Measurements from ENCODE around the gene PIM3.
A peak's percentile ranks its signal among the peaks of the same experiment; 100 is the strongest.

PIM3 gene

DNA sequence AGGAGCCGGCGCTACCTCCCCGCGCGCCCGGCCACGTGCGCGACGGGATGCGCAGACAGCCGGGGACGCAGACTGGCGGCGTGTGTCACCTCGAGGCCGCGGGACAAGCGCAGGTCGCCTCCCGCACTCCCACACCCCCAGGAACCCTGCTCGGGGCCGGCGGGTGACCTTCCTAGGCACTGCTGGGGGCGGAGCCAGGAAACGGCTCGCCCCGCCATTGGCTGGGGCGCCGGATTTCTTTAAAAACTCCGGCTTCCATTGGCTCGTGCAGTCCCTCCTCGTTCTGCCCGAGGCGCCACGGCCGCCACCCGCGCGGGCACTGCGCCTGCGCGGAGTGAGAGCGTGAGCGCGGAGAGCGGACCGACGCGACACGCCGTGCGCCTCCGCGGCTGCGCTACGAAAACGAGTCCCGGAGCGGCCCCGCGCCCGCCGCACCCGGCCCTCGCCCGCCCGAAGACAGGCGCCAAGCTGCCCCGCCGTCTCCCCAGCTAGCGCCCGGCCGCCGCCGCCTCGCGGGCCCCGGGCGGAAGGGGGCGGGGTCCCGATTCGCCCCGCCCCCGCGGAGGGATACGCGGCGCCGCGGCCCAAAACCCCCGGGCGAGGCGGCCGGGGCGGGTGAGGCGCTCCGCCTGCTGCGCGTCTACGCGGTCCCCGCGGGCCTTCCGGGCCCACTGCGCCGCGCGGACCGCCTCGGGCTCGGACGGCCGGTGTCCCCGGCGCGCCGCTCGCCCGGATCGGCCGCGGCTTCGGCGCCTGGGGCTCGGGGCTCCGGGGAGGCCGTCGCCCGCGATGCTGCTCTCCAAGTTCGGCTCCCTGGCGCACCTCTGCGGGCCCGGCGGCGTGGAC is at the start of gene PIM3:
Gene PIM3 (plus strand): TSS at position 614 of the 846 bp plus-strand sequence. CDS start 176 bp downstream, at position 790.
- peak; percentile 89 to 94 for DNase-seq

DNA sequence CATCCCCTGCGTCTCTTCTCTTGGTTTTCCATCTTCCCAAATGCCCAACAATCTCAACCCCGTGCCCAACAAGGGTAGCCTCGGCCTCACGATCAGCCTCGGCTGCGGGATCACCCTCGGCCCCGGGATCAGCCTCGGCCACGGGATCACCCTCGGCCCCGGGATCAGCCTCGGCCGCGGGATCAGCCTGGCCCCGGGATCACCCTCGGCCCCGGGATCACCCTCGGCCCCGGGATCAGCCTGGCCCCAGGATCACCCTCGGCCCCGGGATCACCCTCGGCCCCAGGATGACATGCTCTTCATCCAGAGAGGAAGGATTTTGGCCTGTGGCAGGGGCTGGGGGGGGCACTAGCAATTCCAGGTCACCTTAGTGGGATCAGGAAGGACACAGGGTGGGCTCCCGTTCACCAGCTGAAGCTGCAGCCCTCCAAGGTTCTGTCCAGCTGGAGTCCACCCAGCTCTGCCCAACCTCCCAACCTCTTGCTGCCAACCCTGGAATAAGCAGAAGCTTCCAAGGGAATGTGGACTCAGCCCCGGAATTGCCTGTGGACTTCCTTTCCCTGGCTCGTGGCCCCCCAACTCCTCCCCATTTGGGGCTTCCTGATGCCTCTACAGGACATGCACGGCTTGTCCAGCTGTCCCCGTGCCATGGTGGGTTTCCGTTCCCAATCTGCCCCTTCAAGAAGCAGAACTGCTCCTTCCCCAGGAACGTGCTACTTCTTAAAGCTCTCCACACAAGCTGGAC is 48.5 kb upstream of the PIM3 start:
- DNase-seq = no peak

- no peak for DNase-seq
Observed at GRCh38 chr22:49913026-49913425, 47.5 kb upstream of the PIM3 start.

DNA sequence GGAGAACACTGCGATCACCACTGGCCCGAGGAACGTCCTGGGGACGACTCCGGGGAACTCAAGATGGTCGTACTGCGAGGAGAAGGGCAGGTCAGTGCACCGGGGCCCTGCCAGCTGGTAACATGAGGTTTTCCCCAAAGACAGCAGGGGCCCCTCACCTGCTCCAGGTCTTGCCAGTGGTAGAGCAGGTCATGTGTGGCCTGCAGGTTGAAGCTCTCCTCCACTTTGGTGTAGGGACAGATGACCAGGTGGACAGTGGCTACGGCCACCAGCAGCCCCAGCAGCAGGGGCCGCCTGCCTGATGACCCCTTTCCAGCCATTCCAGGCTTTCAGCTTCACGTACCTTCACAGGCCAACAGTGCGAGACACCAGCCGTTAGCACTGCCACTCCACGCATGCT is 47.1 kb upstream of the PIM3 start:
- DNase-seq = no peak

DNA sequence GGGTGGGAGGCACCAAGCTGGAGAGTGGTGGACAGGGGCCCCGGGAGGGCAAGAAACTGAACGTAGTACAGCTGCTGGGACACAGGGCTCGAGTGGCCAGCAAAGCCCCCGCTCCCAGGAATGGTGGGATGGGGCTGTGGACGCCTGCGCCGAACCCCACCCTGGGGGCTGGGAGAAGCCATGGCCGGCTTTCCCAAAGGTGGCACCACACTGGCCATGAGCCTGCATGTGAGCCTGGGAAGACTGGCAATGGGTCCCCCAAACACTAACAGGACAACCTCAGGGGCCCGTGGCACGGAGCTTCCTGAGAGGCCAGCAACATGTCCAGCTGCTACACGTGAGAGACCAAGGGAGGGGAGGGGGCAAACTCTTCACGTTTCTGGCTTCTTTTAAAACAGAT is 46.3 kb upstream of the PIM3 start:
- DNase-seq = no peak

- DNase-seq = no peak
Observed at GRCh38 chr22:49915610-49916009, 45.0 kb upstream of the PIM3 start.

DNA sequence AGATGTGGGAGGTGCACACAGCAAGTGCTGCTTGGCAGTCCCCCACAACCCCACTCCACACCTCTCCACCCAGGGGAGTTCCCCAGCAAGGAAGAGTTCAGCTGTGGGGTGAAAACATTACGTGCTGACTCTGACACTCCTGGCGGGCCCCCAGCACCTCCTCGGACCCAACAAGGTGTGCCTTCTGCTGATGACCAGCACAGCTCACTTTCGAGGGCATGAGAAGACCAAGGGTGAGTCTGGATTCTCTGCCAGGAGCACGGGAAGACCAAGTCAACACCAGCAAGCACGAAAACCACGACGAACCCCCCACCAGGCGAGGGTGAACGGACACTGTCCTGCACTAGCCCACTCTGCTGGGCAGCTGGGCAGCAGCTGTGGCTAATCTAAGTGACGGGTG is 43.7 kb upstream of the PIM3 start:
- no peak for DNase-seq

GRCh38 chr22:49917974-49918910 is 42.3 kb upstream of the PIM3 start, which contains the start of the genes ALG12 and CRELD2:
TSS of gene ALG12 (minus strand) at chr22:49918438. CDS start at chr22:49913765, 4,673 bp downstream.
TSS of gene CRELD2 (plus strand) at chr22:49918634. CDS start at chr22:49918770, 136 bp downstream.
- DNase-seq = peak; percentile 96 to 98

DNA sequence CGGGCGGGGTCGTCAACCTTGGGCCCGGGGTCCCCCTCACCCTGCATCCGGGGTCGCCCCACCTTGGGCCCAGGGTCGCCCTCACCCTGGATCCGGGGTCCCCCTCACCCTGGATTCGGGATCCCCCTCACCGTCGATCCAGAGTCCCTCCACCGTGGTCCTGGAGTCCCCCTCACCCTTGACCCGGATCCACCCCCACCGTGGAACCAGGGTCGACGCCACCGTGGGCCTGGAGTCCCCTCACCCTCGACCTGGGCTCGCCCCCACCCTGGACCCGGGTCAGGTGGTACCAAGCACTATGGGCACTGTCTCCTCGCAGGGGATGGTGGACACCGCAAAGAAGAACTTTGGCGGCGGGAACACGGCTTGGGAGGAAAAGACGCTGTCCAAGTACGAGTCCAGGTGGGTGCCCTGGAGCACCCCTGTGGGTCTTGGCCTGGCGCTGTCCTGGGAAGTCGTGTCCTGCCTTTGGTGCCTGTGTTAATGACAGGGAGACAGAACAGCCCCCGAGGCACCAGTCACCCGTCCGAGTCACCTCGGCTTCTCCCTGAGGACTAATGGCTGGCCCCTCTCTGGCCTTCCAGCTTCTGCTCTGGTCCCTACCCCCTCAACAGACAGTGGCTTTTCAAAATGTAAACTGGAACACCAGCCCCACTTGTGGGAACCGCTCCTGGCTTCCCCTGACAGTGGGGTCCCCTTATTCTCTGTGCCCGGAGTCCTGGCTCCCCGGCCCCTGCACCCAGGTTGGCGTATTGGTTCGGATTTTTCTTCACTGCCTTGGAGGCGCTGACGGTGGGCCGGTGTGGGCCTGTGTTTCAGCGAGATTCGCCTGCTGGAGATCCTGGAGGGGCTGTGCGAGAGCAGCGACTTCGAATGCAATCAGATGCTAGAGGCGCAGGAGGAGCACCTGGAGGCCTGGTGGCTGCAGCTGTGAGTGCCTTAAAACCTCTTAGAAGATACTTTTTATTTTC is 41.4 kb upstream of the PIM3 start:
- DNase-seq = no peak

DNA sequence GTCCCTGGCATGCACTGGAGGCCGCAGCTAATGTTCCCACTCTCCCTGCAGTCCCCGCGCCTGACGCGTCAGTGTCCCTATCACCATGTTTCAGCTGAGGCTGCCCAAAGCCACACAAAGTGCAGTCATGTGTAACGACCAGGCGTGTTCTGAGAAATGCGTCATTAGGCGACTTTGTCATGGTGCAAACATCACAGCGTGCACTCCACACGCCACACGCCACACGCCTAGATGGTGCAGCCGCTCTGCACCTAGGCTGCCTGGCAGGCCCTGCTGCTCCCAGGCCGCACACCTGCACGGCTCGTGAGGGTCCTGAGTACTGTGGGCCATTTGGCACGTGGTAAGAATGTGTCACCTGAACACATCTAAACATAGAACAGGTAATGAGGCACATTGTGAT is 39.7 kb upstream of the PIM3 start:
- no peak for DNase-seq

- DNase-seq = no peak
Observed at GRCh38 chr22:49921508-49922278, 38.9 kb upstream of the PIM3 start.

GRCh38 chr22:49922484-49922883 is 38.1 kb upstream of the PIM3 start:
- no peak for DNase-seq

GRCh38 chr22:49922926-49923325 is 37.6 kb upstream of the PIM3 start:
- DNase-seq = no peak

GRCh38 chr22:49923445-49923844 is 37.1 kb upstream of the PIM3 start:
- no peak for DNase-seq

DNA sequence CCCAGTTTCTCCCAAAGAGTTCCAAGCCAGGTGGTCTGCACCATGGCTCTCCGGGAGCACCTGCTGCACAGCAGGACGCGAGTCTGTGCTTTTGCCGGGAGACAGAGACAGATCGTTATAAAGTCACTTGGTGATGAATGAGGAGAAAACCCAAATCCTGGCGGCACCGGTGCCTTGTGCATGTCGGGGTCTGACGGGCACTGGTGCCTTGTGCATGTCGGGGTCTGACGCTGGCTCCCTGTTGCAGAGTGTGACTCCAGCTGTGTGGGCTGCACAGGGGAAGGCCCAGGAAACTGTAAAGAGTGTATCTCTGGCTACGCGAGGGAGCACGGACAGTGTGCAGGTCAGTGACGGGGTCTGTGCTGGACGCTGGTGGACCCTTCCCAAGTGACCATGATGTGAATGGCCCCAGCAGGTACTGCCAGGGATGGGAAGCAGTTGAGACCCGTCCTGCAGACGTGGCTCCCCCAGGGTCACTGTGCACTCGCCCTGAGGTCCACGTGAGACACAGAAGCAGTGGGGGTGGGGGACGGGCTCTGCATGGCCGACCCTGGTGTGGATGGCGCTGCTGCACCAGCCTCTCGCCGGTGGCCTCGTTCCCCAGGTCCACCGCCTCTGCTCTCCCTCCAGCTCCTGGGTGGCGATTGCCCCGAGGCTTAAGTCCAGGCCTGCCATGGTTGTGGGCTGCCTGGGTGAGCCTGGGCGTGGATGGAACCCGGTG is 36.3 kb upstream of the PIM3 start:
- DNase-seq = no peak

DNA sequence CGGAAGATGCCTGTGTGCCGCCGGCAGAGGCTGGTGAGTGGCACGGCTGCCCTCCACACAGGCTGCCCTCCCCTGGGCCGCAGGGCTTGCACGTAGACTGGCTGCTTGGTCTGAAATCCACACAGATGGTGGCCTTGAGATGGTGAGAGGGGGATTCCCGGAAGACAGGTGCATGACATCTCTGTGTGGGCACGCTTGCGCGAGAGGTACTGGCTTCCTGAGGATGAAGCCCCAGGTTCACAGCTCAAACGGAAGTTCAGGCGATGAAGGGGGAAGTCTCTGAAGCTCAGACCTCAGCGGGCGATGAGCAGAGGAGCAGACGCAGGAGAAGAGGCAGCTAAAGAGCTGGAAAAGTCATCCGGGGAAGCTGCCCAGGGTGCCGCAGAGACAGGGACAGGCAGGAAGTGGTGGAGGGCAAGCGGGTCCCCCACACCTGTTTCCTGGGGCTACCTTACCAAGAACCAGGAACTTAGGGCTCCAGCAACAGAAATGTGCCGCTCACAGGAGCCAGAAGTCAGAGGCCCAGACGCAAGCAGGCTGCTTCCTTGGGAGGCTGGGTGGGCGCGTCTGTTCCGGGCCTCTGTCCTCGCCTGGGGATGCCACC is 34.9 kb upstream of the PIM3 start:
- no peak for DNase-seq

DNA sequence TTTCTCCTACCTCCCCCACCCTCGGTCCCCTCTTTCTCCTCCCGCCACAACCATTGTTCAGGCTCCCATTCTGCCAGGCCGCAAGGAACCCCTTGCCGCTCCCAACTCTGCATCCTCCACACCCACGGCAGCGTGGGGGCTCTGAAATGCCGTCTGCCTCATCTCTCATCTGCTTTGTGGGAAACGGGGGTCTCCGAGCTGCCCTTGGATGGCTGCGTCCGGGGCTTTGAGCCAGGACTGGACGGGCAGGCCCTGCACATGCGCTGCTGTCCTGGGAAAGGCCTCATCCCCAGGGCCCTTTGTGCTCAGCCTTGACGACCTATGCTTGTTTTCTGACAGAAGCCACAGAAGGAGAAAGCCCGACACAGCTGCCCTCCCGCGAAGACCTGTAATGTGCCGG is 33.7 kb upstream of the PIM3 start:
- no peak for DNase-seq

DNA sequence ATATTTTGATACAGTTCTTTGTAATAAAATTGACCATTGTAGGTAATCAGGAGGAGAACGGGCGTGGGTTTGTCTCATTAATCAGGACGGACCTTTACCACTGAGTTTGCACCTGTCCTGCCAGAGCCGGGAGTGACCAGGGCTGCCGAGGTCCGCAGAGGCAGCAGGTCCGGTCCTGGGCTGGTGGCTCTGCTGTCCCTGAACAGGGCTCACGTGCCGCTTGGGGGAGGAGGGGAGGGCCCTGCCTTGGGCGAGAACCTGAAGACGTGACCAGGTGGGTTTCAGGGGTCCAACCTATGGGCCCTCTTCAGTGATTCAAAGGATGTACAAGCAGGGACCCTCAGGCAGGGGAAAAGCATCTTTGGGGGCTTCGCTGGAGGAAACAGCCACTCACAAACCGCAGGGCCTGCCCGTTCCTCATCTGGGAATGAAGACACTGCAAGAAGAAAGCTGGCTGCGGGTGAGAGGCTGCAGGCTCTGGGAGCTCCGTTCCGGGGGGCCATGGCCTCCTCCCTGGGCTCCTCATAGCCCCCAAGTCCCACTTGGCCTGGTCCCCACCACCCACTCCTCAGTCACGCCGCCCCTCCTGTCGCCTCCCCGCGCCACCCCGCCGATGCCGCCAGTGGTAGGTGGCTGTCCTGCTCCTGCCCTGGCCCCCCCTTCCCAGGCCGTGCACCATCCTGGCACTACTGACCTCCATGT is 32.9 kb upstream of the PIM3 start:
- DNase-seq = no peak

- DNase-seq = no peak
Observed at GRCh38 chr22:49928185-49928495, 32.4 kb upstream of the PIM3 start.
